K562 (cell line): ENCODE data around the gene TMPRSS6.

Source experiments
- CTCF ChIP-seq, 3 experiments: IDR thresholded peaks in 2 of 3; conservative IDR thresholded peaks in 1 of 3; 2 replicates each; pipeline ENCODE4 v1.5.1; 2011 to 2012; ENCODE audit warnings: low read length in 3 of 3, mild to moderate bottlenecking in 3 of 3, control low read depth in 2 of 3, improper control_type of control experiment in 1 of 3, inconsistent platforms in 1 of 3, low read depth in 1 of 3, mixed read lengths in 1 of 3, moderate library complexity in 1 of 3; ENCODE audit not compliant: insufficient read depth in 2 of 3
- EGR1 ChIP-seq: fragments of 450-650 bp; conservative IDR thresholded peaks from 2 replicates; pipeline ENCODE4 v1.6.1; 2017; ENCODE audit warnings: mild to moderate bottlenecking
- EZH2 ChIP-seq: IDR thresholded peaks from 2 replicates; pipeline ENCODE4 v1.6.1; 2012; ENCODE audit warnings: low read depth, mild to moderate bottlenecking, inconsistent platforms, low read length, borderline replicate concordance
- HMGXB4 ChIP-seq: sonication (generic); formaldehyde crosslinking; IDR thresholded peaks from 2 replicates; pipeline ENCODE4 v1.8.1; 2023; ENCODE audit warnings: mild to moderate bottlenecking, missing genetic modification reagents
- ILK ChIP-seq: fragments of 450-650 bp; IDR thresholded peaks from 2 replicates; pipeline ENCODE4 v1.6.1; 2016; ENCODE audit warnings: missing genetic modification characterization, low read depth, mild to moderate bottlenecking, missing compliant biosample characterization, moderate library complexity, borderline replicate concordance
- LEF1 ChIP-seq: fragments of 450-650 bp; IDR thresholded peaks from 2 replicates; pipeline ENCODE4 v1.6.1; 2016; ENCODE audit warnings: mild to moderate bottlenecking
- NFYB ChIP-seq: IDR thresholded peaks from 2 replicates; pipeline ENCODE4 v1.6.1; 2011; ENCODE audit warnings: mild to moderate bottlenecking, moderate library complexity; ENCODE audit not compliant: insufficient read length; ENCODE audit errors: extremely low read depth
- POLR2A ChIP-seq: fragments of 450-650 bp; conservative IDR thresholded peaks from 2 replicates; pipeline ENCODE4 v1.6.1; 2016
- POU5F1 ChIP-seq: fragments of 150-350 bp; IDR thresholded peaks from 2 replicates; pipeline ENCODE4 v1.6.1; 2014; ENCODE audit warnings: borderline replicate concordance, low read length, low read depth, mild to moderate bottlenecking; ENCODE audit not compliant: partially characterized antibody
- RFX5 ChIP-seq: IDR thresholded peaks from 2 replicates; pipeline ENCODE4 v1.6.1; 2011; ENCODE audit warnings: low read depth, mild to moderate bottlenecking, improper control_type of control experiment, low read length
- SREBF2 ChIP-seq: sonication (generic); formaldehyde crosslinking; IDR thresholded peaks from 2 replicates; pipeline ENCODE4 v1.4.0; 2020; ENCODE audit warnings: mild to moderate bottlenecking, missing genetic modification reagents
- TF ChIP-seq, protein P1 (sequence below): sonication (generic); formaldehyde crosslinking; IDR thresholded peaks from 2 replicates; pipeline ENCODE4 v1.8.1; 2022; ENCODE audit warnings: missing genetic modification reagents
- TF ChIP-seq, protein P2 (sequence below): sonication (generic); formaldehyde crosslinking; IDR thresholded peaks from 2 replicates; pipeline ENCODE4 v1.5.0; 2020; ENCODE audit warnings: missing genetic modification reagents
- TF ChIP-seq, protein P3 (sequence below): sonication (generic); formaldehyde crosslinking; IDR thresholded peaks from 2 replicates; pipeline ENCODE4 v1.8.1; 2023; ENCODE audit warnings: mild to moderate bottlenecking, missing genetic modification reagents

- TF ChIP-seq, protein P1, sequence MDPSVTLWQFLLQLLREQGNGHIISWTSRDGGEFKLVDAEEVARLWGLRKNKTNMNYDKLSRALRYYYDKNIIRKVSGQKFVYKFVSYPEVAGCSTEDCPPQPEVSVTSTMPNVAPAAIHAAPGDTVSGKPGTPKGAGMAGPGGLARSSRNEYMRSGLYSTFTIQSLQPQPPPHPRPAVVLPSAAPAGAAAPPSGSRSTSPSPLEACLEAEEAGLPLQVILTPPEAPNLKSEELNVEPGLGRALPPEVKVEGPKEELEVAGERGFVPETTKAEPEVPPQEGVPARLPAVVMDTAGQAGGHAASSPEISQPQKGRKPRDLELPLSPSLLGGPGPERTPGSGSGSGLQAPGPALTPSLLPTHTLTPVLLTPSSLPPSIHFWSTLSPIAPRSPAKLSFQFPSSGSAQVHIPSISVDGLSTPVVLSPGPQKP (CRISPR knock-in tag), result no peak
- TF ChIP-seq RFX5 (no peak), EZH2 (no peak), LEF1 (no peak), POLR2A (no peak), ILK (tag) (no peak), NFYB (no peak), CTCF (IDR thresholded peaks at IDR 0.05 in 2 of 3, conservative IDR thresholded peaks at IDR 0.05 in 1 of 3; ENCODE audit: insufficient read depth in 2 of 3, low read depth in 1 of 3, low read length in 3 of 3) (no peak), SREBF2 (CRISPR knock-in tag) (no peak), EGR1 (no peak), POU5F1 (no peak), HMGXB4 (CRISPR knock-in tag) (no peak)
- TF ChIP-seq, protein P2, sequence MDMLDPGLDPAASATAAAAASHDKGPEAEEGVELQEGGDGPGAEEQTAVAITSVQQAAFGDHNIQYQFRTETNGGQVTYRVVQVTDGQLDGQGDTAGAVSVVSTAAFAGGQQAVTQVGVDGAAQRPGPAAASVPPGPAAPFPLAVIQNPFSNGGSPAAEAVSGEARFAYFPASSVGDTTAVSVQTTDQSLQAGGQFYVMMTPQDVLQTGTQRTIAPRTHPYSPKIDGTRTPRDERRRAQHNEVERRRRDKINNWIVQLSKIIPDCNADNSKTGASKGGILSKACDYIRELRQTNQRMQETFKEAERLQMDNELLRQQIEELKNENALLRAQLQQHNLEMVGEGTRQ (CRISPR knock-in tag), result no peak
- TF ChIP-seq, protein P3, sequence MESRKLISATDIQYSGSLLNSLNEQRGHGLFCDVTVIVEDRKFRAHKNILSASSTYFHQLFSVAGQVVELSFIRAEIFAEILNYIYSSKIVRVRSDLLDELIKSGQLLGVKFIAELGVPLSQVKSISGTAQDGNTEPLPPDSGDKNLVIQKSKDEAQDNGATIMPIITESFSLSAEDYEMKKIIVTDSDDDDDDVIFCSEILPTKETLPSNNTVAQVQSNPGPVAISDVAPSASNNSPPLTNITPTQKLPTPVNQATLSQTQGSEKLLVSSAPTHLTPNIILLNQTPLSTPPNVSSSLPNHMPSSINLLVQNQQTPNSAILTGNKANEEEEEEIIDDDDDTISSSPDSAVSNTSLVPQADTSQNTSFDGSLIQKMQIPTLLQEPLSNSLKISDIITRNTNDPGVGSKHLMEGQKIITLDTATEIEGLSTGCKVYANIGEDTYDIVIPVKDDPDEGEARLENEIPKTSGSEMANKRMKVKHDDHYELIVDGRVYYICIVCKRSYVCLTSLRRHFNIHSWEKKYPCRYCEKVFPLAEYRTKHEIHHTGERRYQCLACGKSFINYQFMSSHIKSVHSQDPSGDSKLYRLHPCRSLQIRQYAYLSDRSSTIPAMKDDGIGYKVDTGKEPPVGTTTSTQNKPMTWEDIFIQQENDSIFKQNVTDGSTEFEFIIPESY (CRISPR knock-in tag), result no peak
These were observed 13.2 kb upstream of the TMPRSS6 start for GRCh38 chr22:37122598-37123180.
